ENCODE results near the gene CORO2A. TPM values are rescaled to one million over a fixed set of nuclear protein-coding genes. Genes with fewer than 3 reads are reported as not detected.

CORO2A gene
- total and polyA plus RNA-seq, 2 of the 13 experiments (the other 11 are each of a cell fraction or from before 2014, with no cell fraction given), result 14.4 to 15.3 TPM

GRCh38 chr9:98158071-98158831 lies 34.2 kb downstream of the CORO2A start (continued):
- TF ChIP-seq ATF2 (CRISPR knock-in tag; IDR thresholded peaks at IDR 0.05) (peak; percentile 61; the same call in 1 of the 2 replicates), RORA (CRISPR knock-in tag; IDR thresholded peaks at IDR 0.05) (no peak), TEAD3 (CRISPR knock-in tag; optimal IDR thresholded peaks at IDR 0.05; ENCODE audit: borderline replicate concordance) (peak; percentile 70), ZFP36L1 (CRISPR knock-in tag; IDR thresholded peaks at IDR 0.05) (no peak), ASH2L (IDR thresholded peaks at IDR 0.05; ENCODE audit: insufficient read length, low read depth, low read length) (no peak), JARID2 (CRISPR knock-in tag; IDR thresholded peaks at IDR 0.05; ENCODE audit: insufficient replicate concordance) (no peak), FOSL1 (CRISPR knock-in tag; IDR thresholded peaks at IDR 0.05; ENCODE audit: borderline replicate concordance) (no peak), RCOR2 (CRISPR knock-in tag; IDR thresholded peaks at IDR 0.05) (peak; percentile 86), PRPF4 (IDR thresholded peaks at IDR 0.05; ENCODE audit: low read depth, low read length, poor library complexity, severe bottlenecking) (no peak), ZNF687 (CRISPR knock-in tag; IDR thresholded peaks at IDR 0.05) (no peak), MTA1 (CRISPR knock-in tag; IDR thresholded peaks at IDR 0.05; ENCODE audit: borderline replicate concordance) (no peak), ZNF430 (CRISPR knock-in tag; IDR thresholded peaks at IDR 0.05) (no peak), PHB2 (IDR thresholded peaks at IDR 0.05; ENCODE audit: partially characterized antibody) (no peak)
- TF ChIP-seq, protein P1, sequence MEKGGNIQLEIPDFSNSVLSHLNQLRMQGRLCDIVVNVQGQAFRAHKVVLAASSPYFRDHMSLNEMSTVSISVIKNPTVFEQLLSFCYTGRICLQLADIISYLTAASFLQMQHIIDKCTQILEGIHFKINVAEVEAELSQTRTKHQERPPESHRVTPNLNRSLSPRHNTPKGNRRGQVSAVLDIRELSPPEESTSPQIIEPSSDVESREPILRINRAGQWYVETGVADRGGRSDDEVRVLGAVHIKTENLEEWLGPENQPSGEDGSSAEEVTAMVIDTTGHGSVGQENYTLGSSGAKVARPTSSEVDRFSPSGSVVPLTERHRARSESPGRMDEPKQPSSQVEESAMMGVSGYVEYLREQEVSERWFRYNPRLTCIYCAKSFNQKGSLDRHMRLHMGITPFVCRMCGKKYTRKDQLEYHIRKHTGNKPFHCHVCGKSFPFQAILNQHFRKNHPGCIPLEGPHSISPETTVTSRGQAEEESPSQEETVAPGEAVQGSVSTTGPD (CRISPR knock-in tag; IDR thresholded peaks at IDR 0.05), result no peak
- TF ChIP-seq, protein P2, sequence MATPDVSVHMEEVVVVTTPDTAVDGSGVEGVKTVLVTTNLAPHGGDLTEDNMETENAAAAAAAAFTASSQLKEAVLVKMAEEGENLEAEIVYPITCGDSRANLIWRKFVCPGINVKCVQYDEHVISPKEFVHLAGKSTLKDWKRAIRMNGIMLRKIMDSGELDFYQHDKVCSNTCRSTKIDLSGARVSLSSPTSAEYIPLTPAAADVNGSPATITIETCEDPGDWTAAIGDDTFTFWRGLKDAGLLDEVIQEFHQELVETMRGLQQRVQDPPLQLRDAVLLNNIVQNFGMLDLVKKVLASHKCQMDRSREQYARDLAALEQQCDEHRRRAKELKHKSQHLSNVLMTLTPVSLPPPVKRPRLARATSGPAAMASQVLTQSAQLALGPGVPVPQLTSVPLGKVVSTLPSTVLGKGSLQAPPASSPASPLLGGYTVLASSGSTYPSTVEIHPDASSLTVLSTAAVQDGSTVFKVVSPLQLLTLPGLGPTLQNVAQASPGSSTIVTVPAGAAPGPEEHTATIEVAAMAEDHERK (CRISPR knock-in tag; IDR thresholded peaks at IDR 0.05; ENCODE audit: low read depth), result no peak
- TF ChIP-seq, protein P3, sequence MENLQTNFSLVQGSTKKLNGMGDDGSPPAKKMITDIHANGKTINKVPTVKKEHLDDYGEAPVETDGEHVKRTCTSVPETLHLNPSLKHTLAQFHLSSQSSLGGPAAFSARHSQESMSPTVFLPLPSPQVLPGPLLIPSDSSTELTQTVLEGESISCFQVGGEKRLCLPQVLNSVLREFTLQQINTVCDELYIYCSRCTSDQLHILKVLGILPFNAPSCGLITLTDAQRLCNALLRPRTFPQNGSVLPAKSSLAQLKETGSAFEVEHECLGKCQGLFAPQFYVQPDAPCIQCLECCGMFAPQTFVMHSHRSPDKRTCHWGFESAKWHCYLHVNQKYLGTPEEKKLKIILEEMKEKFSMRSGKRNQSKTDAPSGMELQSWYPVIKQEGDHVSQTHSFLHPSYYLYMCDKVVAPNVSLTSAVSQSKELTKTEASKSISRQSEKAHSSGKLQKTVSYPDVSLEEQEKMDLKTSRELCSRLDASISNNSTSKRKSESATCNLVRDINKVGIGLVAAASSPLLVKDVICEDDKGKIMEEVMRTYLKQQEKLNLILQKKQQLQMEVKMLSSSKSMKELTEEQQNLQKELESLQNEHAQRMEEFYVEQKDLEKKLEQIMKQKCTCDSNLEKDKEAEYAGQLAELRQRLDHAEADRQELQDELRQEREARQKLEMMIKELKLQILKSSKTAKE (CRISPR knock-in tag; IDR thresholded peaks at IDR 0.05; ENCODE audit: borderline replicate concordance), result peak; percentile 62

All from HepG2 (cell line).